Loucy (cell line): ENCODE results near the gene PCDHA13.

Source experiments
- EZH2phosphoT487 ChIP-seq: fragments of 200-600 bp; IDR thresholded peaks from 2 replicates; pipeline ENCODE4 v1.6.1; 2018; ENCODE audit warnings: antibody characterized with exemption, mild to moderate bottlenecking, moderate library complexity, borderline replicate concordance
- TF ChIP-seq, protein P1 (sequence below): fragments of 200-600 bp; sonication (generic); conservative IDR thresholded peaks from 2 replicates; pipeline ENCODE4 v1.5.1; 2014; ENCODE audit warnings: mild to moderate bottlenecking, antibody characterized with exemption, low read length

DNA sequence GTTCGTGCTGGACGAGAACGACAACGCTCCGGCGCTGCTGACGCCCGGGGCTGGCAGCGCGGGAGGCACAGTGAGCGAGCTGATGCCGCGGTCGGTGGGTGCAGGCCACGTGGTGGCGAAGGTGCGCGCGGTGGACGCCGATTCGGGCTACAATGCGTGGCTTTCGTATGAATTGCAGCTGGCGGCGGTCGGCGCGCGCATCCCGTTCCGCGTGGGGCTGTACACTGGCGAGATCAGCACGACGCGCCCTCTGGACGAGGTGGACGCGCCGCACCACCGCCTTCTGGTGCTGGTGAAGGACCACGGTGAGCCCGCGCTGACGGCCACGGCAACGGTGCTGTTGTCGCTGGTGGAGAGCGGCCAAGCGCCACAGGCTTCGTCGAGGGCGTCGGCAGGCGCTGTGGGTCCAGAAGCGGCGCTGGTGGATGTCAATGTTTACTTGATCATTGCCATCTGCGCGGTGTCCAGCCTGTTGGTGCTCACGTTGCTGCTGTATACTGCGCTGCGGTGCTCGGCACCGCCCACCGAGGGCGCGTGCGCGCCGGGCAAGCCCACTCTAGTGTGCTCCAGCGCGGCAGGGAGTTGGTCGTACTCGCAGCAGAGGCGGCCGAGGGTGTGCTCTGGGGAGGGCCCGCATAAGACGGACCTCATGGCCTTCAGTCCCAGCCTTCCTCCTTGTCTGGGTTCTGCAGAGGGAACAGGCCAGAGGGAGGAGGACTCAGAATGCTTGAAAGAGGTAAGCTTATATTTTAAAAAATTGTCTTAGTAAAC is 2.2 kb downstream of the PCDHA13 start:
- TF ChIP-seq, protein P1, sequence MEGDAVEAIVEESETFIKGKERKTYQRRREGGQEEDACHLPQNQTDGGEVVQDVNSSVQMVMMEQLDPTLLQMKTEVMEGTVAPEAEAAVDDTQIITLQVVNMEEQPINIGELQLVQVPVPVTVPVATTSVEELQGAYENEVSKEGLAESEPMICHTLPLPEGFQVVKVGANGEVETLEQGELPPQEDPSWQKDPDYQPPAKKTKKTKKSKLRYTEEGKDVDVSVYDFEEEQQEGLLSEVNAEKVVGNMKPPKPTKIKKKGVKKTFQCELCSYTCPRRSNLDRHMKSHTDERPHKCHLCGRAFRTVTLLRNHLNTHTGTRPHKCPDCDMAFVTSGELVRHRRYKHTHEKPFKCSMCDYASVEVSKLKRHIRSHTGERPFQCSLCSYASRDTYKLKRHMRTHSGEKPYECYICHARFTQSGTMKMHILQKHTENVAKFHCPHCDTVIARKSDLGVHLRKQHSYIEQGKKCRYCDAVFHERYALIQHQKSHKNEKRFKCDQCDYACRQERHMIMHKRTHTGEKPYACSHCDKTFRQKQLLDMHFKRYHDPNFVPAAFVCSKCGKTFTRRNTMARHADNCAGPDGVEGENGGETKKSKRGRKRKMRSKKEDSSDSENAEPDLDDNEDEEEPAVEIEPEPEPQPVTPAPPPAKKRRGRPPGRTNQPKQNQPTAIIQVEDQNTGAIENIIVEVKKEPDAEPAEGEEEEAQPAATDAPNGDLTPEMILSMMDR, result no peak
- TF ChIP-seq EZH2phosphoT487, result no peak
